CD14-positive monocyte (primary cell): ENCODE results near the gene TBXA2R. TPM values are rescaled to one million over a fixed set of nuclear protein-coding genes. Genes with fewer than 3 reads are reported as not detected.

Experiments
- DNase-seq, 3 donors: peaks; one replicate each; pipeline ENCODE4 v3.0.0-alpha.2; 2011 to 2022
- H2AFZ ChIP-seq: 2 replicates; pipeline ENCODE4 v1.6.0; 2012; ENCODE audit warnings: mild to moderate bottlenecking, low read depth, low read length, inconsistent platforms; ENCODE audit not compliant: insufficient read depth, poor library complexity, severe bottlenecking
- H3K27ac ChIP-seq, 2 donors: 1 replicate in 1 of 2; 2 replicates in 1 of 2; pipeline ENCODE4 v1.5.1; 2012 to 2013; ENCODE audit warnings: low read length in 2 of 2, control low read depth in 1 of 2, inconsistent platforms in 1 of 2, low read depth in 1 of 2, mild to moderate bottlenecking in 1 of 2
- H3K27me3 ChIP-seq, 2 donors: one replicate each; pipeline versions ENCODE4 v1.6.0 to v1.6.1; 2011 to 2013; ENCODE audit warnings: low read length in 2 of 2; ENCODE audit not compliant: control insufficient read depth in 2 of 2, insufficient read depth in 2 of 2
- H3K36me3 ChIP-seq, 2 donors: replicated peaks in 1 of 2; 1 replicate in 1 of 2; 2 replicates in 1 of 2; pipeline versions ENCODE4 v1.5.1 to v1.6.1; 2012 to 2013; ENCODE audit warnings: low read length in 2 of 2, control low read depth in 1 of 2, inconsistent platforms in 1 of 2, mild to moderate bottlenecking in 1 of 2; ENCODE audit not compliant: insufficient read depth in 2 of 2, control insufficient read depth in 1 of 2
- H3K4me1 ChIP-seq, 2 donors: 1 replicate in 1 of 2; 2 replicates in 1 of 2; pipeline versions ENCODE4 v1.5.1 to v1.6.1; 2012 to 2013; ENCODE audit warnings: low read length in 2 of 2, control low read depth in 1 of 2, inconsistent platforms in 1 of 2, mild to moderate bottlenecking in 1 of 2, moderate library complexity in 1 of 2; ENCODE audit not compliant: insufficient read depth in 2 of 2, control insufficient read depth in 1 of 2
- H3K4me2 ChIP-seq: replicated peaks from 2 replicates; pipeline ENCODE3; 2012; ENCODE audit warnings: low read length, moderate library complexity, mild to moderate bottlenecking; ENCODE audit not compliant: poor library complexity, severe bottlenecking; ENCODE audit errors: extremely low read depth
- H3K4me3 ChIP-seq, 3 experiments: fragments of 200-600 bp in 1 of 3; sonication (generic) in 1 of 3; replicated peaks in 1 of 3; 1 replicate in 2 of 3; 2 replicates in 1 of 3; pipeline ENCODE4 v1.5.1; 2011 to 2013; ENCODE audit warnings: low read length in 3 of 3, mild to moderate bottlenecking in 3 of 3, control low read depth in 2 of 3, low read depth in 2 of 3, inconsistent platforms in 1 of 3, moderate library complexity in 1 of 3
- H3K79me2 ChIP-seq: 2 replicates; pipeline ENCODE4 v1.6.0; 2012; ENCODE audit warnings: mild to moderate bottlenecking, control low read depth, inconsistent platforms, low read length, moderate library complexity; ENCODE audit not compliant: insufficient read depth
- H3K9ac ChIP-seq: 2 replicates; pipeline ENCODE4 v1.6.0; 2017; ENCODE audit warnings: low read length, mild to moderate bottlenecking; ENCODE audit not compliant: insufficient read depth, poor library complexity, severe bottlenecking
- H3K9me3 ChIP-seq, 2 donors: replicated peaks in 1 of 2; 1 replicate in 1 of 2; 2 replicates in 1 of 2; pipeline versions ENCODE4 v1.5.1 to v1.6.1; 2012 to 2013; ENCODE audit warnings: low read length in 2 of 2, control low read depth in 1 of 2; ENCODE audit not compliant: control insufficient read depth in 1 of 2, insufficient read depth in 1 of 2
- H4K20me1 ChIP-seq: 2 replicates; pipeline ENCODE4 v1.6.0; 2012; ENCODE audit warnings: mild to moderate bottlenecking, low read length, control low read depth, moderate library complexity; ENCODE audit not compliant: insufficient read depth
- H3K27ac Mint-ChIP-seq, 7 donors: one replicate each; pipeline ENCODE4 v1.8.0; 2020; ENCODE audit warnings: mild to moderate bottlenecking in 7 of 7, mixed read lengths in 7 of 7, moderate library complexity in 6 of 7, inconsistent platforms in 2 of 7
- H3K27me3 Mint-ChIP-seq, 3 donors: one replicate each; pipeline ENCODE4 v1.8.0; 2021 to 2022; ENCODE audit warnings: low read depth in 3 of 3, mild to moderate bottlenecking in 3 of 3, mixed read lengths in 3 of 3, moderate library complexity in 3 of 3, inconsistent platforms in 1 of 3
- H3K36me3 Mint-ChIP-seq, 2 donors: one replicate each; pipeline ENCODE4 v1.8.0; 2020; ENCODE audit warnings: mixed read lengths in 2 of 2, inconsistent platforms in 1 of 2, mild to moderate bottlenecking in 1 of 2
- H3K4me1 Mint-ChIP-seq: one replicate; pipeline ENCODE4 v1.8.0; 2020; ENCODE audit warnings: mild to moderate bottlenecking, mixed read lengths
- H3K4me3 Mint-ChIP-seq, 2 donors: one replicate each; pipeline ENCODE4 v1.8.0; 2020; ENCODE audit warnings: mild to moderate bottlenecking in 2 of 2, mixed read lengths in 2 of 2, moderate library complexity in 1 of 2
- H3K9me3 Mint-ChIP-seq, 7 donors: one replicate each; pipeline ENCODE4 v1.8.0; 2020 to 2022; ENCODE audit warnings: mixed read lengths in 7 of 7, mild to moderate bottlenecking in 6 of 7, moderate library complexity in 6 of 7, inconsistent platforms in 2 of 7
- WGBS: methylation state at CpG from one replicate; pipeline ENCODE4 v1.1.5; 2013; ENCODE audit warnings: missing lambda C conversion rate; ENCODE audit not compliant: insufficient coverage; 5-methylcytosine and 5-hydroxymethylcytosine counted together
- intact Hi-C, 2 donors: fragments of 100-400 bp; cut with micrococcal nuclease; formaldehyde crosslinking; loops; one replicate each; pipeline versions ENCODE4 v1.15.0 to v1.15.1; 2023
- polyA plus RNA-seq, 3 donors: library from polyadenylated mRNA; depleted of rRNA in 1 of 3; unstranded in 2 of 3; stranded (reverse) in 1 of 3; fragments of 300-500 nt in 2 of 3; fragments of >200 nt in 1 of 3; fragmentation: Illumina TruSeq in 2 of 3; gene quantifications; 1 replicate in 2 of 3; 2 replicates in 1 of 3; pipeline ENCODE4 v1.2.3, GENCODE V29; 2012 to 2021
- TF ChIP-seq, protein P1 (sequence below): fragments of 200-600 bp; IDR thresholded peaks from one replicate; pipeline ENCODE4 v1.8.0; 2022; ENCODE audit warnings: antibody characterized with exemption, mild to moderate bottlenecking

TBXA2R gene
- polyA plus RNA-seq, 3 donors, result 0.05 TPM; not detected in 2

DNA sequence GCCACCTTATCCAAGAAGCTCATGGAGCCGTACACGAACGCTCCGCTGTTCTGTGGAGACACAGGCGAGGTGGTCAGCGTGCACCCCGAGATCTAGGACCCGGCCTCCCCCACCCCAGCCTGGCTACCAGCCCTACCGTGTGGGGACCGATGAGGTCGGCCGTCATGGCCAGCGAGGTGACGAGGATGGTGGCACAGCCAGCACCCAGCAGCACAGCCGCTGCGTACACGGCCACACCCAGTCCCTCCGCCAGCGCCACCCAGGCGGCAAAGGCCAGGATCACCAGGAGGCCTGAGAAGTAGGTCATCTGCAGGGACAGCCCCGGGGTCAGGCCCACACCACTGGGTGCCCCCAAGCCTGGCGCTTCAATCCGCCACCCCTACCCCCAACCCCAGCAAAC lies 60.6 kb downstream of the TBXA2R start:
- WGBS, result 97% methylated on average over 11 of the region's 23 CpGs
- no peak overlapping the region for H3K4me3 Mint-ChIP-seq
- peak overlapping the region in 3 of 7 donors; percentile 32 to 88 (median 52) for H3K27ac Mint-ChIP-seq
- Histone ChIP-seq H3K4me3 (no peak overlapping the region), H2AFZ (no peak overlapping the region), H3K4me2 (no peak overlapping the region), H4K20me1 (peaks cover 58% of the 10 kb centered on the region), H3K9ac (no peak overlapping the region), H3K9me3 (no peaks in the 10 kb centered on the region), H3K27ac (no peak overlapping the region), H3K27me3 (no peaks in the 10 kb centered on the region), H3K36me3 (peaks cover 48 to 62% of the 10 kb centered on the region in 2 donors), H3K79me2 (peaks cover 20% of the 10 kb centered on the region), H3K4me1 (peaks cover 30 to 39% of the 10 kb centered on the region in 2 donors)
- H3K9me3 Mint-ChIP-seq, result peaks cover 0 to 2% (median 0%) of the 10 kb centered on the region in 7 donors
- intact Hi-C loops, result loop anchor here (5.0 kb wide), 3 partner anchors 36 to 81 kb away; partner anchors contain the start of gene CACTIN (in 1 of the 2)
- H3K4me1 Mint-ChIP-seq, result peaks cover 34% of the 10 kb centered on the region
- peaks cover 35 to 54% of the 10 kb centered on the region in 2 donors for H3K36me3 Mint-ChIP-seq
- H3K27me3 Mint-ChIP-seq, result peaks cover 0 to 1% (median 0%) of the 10 kb centered on the region in 3 donors
- no peak for DNase-seq
- TF ChIP-seq, protein P1, sequence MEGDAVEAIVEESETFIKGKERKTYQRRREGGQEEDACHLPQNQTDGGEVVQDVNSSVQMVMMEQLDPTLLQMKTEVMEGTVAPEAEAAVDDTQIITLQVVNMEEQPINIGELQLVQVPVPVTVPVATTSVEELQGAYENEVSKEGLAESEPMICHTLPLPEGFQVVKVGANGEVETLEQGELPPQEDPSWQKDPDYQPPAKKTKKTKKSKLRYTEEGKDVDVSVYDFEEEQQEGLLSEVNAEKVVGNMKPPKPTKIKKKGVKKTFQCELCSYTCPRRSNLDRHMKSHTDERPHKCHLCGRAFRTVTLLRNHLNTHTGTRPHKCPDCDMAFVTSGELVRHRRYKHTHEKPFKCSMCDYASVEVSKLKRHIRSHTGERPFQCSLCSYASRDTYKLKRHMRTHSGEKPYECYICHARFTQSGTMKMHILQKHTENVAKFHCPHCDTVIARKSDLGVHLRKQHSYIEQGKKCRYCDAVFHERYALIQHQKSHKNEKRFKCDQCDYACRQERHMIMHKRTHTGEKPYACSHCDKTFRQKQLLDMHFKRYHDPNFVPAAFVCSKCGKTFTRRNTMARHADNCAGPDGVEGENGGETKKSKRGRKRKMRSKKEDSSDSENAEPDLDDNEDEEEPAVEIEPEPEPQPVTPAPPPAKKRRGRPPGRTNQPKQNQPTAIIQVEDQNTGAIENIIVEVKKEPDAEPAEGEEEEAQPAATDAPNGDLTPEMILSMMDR, result no peak

DNA sequence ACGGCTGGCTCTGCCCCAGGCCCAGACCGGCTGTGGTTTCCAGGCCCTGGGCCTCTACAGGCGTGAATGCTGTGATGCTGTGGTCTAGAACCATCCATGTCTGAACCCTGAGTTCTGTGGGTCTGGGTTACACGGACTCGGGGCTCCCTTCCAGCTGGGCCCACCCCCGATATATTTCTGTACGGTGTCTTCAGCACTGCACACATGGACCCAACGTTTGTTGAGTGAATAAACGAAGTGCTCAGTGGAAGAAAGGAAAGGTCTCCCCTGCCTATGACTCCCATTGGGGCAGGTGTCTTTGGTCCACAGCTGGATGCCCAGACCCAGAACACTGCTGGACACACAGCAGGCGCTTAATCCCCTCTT lies 61.0 kb downstream of the TBXA2R start:
- Mint-ChIP-seq H3K4me1 (peaks cover 31% of the 10 kb centered on the region), H3K27ac (peak overlapping the region in 6 of 7 donors; percentile 32 to 88 (median 68)), H3K9me3 (peaks cover 0 to 2% (median 0%) of the 10 kb centered on the region in 7 donors), H3K27me3 (peaks cover 0 to 1% (median 0%) of the 10 kb centered on the region in 3 donors), H3K36me3 (peaks cover 31 to 49% of the 10 kb centered on the region in 2 donors), H3K4me3 (peak overlapping the region in 1 of 2 donors; percentile 37)
- TF ChIP-seq, protein P1, result no peak
- intact Hi-C loops, result loop anchor here (2.0 to 5.0 kb wide), 4 partner anchors 13 to 82 kb away; partner anchors contain the start of gene CACTIN (in 1 of the 2)
- peaks cover 58% of the 10 kb centered on the region for H4K20me1 ChIP-seq
- H3K9me3 ChIP-seq, result no peaks in the 10 kb centered on the region
- peaks cover 30 to 39% of the 10 kb centered on the region in 2 donors for H3K4me1 ChIP-seq
- no peak overlapping the region for H3K9ac ChIP-seq
- WGBS, result 93% methylated on average over 10 of the region's 10 CpGs
- H3K27me3 ChIP-seq, result no peaks in the 10 kb centered on the region
- no peak overlapping the region for H3K4me2 ChIP-seq
- DNase-seq, result no peak
- H3K79me2 ChIP-seq, result peaks cover 15% of the 10 kb centered on the region
- no peak overlapping the region for H3K4me3 ChIP-seq
- H3K27ac ChIP-seq, result no peak overlapping the region
- no peak overlapping the region for H2AFZ ChIP-seq
- H3K36me3 ChIP-seq, result peaks cover 48 to 57% of the 10 kb centered on the region in 2 donors
